HEK293 (cell line): ENCODE results near the gene CAVIN3.

Experiments
- CTCF ChIA-PET: fragments of 350-600 bp; formaldehyde crosslinking; extraction: SDS; loops from one replicate; lab custom pipeline; 2021; ENCODE audit warnings: antibody characterized with exemption; lab: Yijun Ruan, JAX
- POLR2A ChIA-PET: fragments of 300-600 bp; formaldehyde crosslinking; extraction: SDS; loops from one replicate; lab custom pipeline; 2020; ENCODE audit warnings: antibody characterized with exemption, inconsistent platforms; lab: Yijun Ruan, JAX
- H3K27ac ChIP-seq: fragments of 200-500 bp; sonication (Bioruptor generic); 2 replicates; pipeline ENCODE4 v1.5.1; 2014; ENCODE audit warnings: low read depth, low read length, control low read depth, inconsistent platforms; ENCODE audit errors: extremely low read depth
- H3K36me3 ChIP-seq, 2 experiments: fragments of 200-500 bp in 1 of 2; sonication (Bioruptor generic) in 1 of 2; 1 replicate in 1 of 2; 2 replicates in 1 of 2; pipeline ENCODE4 v1.5.1; 2014 to 2017; ENCODE audit warnings: inconsistent platforms in 2 of 2, low read length in 2 of 2; ENCODE audit not compliant: control insufficient read depth in 2 of 2, insufficient read depth in 1 of 2
- H3K4me1 ChIP-seq: fragments of 200-500 bp; sonication (Bioruptor generic); 2 replicates; pipeline ENCODE4 v1.5.1; 2014; ENCODE audit warnings: mild to moderate bottlenecking, low read length, inconsistent platforms; ENCODE audit not compliant: control insufficient read depth, insufficient read depth
- H3K4me3 ChIP-seq: 2 replicates; pipeline ENCODE4 v1.5.1; 2011; ENCODE audit warnings: low read depth, mild to moderate bottlenecking, control low read depth, low read length, moderate library complexity
- H3K9me3 ChIP-seq: fragments of 200-500 bp; sonication (Bioruptor generic); 2 replicates; pipeline ENCODE4 v1.5.1; 2014; ENCODE audit warnings: low read depth, low read length, inconsistent platforms; ENCODE audit not compliant: control insufficient read depth, insufficient read depth
- BCL6B ChIP-seq: fragments of 450-650 bp; formaldehyde crosslinking; IDR thresholded peaks from 2 replicates; pipeline ENCODE4 v1.5.1; 2017; ENCODE audit warnings: missing biosample characterization, missing genetic modification characterization
- CTCF ChIP-seq: fragments of 450-650 bp; formaldehyde crosslinking; IDR thresholded peaks from 2 replicates; pipeline ENCODE4 v1.5.1; 2016; ENCODE audit warnings: missing biosample characterization, missing genetic modification characterization
- GLIS1 ChIP-seq: fragments of 450-650 bp; formaldehyde crosslinking; IDR thresholded peaks from 2 replicates; pipeline ENCODE4 v1.5.1; 2016; ENCODE audit warnings: missing biosample characterization, missing genetic modification characterization
- GLIS2 ChIP-seq: fragments of 450-650 bp; formaldehyde crosslinking; IDR thresholded peaks from 2 replicates; pipeline ENCODE4 v1.5.1; 2016; ENCODE audit warnings: missing biosample characterization, missing genetic modification characterization
- PBX3 ChIP-seq: sonication (generic); formaldehyde crosslinking; IDR thresholded peaks from 2 replicates; pipeline ENCODE4 v1.8.1; 2022; ENCODE audit warnings: mild to moderate bottlenecking, moderate library complexity, missing genetic modification reagents
- ZEB2 ChIP-seq: fragments of 450-650 bp; formaldehyde crosslinking; IDR thresholded peaks from 2 replicates; pipeline ENCODE4 v1.5.1; 2016; ENCODE audit warnings: missing biosample characterization, missing genetic modification characterization
- ZFP41 ChIP-seq: fragments of 450-650 bp; formaldehyde crosslinking; IDR thresholded peaks from 2 replicates; pipeline ENCODE4 v1.5.1; 2016; ENCODE audit warnings: missing biosample characterization, missing genetic modification characterization, borderline replicate concordance
- ZNF112 ChIP-seq: fragments of 450-650 bp; formaldehyde crosslinking; IDR thresholded peaks from 2 replicates; pipeline ENCODE4 v1.5.0; 2017; ENCODE audit warnings: missing biosample characterization, missing genetic modification characterization
- ZNF169 ChIP-seq: fragments of 450-650 bp; formaldehyde crosslinking; IDR thresholded peaks from 2 replicates; pipeline ENCODE4 v1.5.1; 2016; ENCODE audit warnings: missing biosample characterization, missing genetic modification characterization
- ZNF24 ChIP-seq: fragments of 450-650 bp; formaldehyde crosslinking; IDR thresholded peaks from 2 replicates; pipeline ENCODE4 v1.5.1; 2016; ENCODE audit warnings: missing biosample characterization, missing genetic modification characterization
- ZNF324 ChIP-seq: fragments of 450-650 bp; formaldehyde crosslinking; IDR thresholded peaks from 2 replicates; pipeline ENCODE4 v1.5.1; 2016; ENCODE audit warnings: missing biosample characterization, missing genetic modification characterization
- ZNF391 ChIP-seq: fragments of 450-650 bp; formaldehyde crosslinking; IDR thresholded peaks from 2 replicates; pipeline ENCODE4 v1.5.1; 2016; ENCODE audit warnings: low read depth, missing biosample characterization, missing genetic modification characterization, borderline replicate concordance
- ZNF423 ChIP-seq: fragments of 450-650 bp; formaldehyde crosslinking; IDR thresholded peaks from 2 replicates; pipeline ENCODE4 v1.5.1; 2016; ENCODE audit warnings: missing biosample characterization, missing genetic modification characterization
- ZNF488 ChIP-seq: fragments of 450-650 bp; formaldehyde crosslinking; IDR thresholded peaks from 2 replicates; pipeline ENCODE4 v1.5.1; 2016; ENCODE audit warnings: missing biosample characterization, missing genetic modification characterization
- ZNF513 ChIP-seq: fragments of 450-650 bp; IDR thresholded peaks from 2 replicates; pipeline ENCODE4 v1.5.1; 2018; ENCODE audit warnings: missing biosample characterization, missing genetic modification characterization
- ZNF585B ChIP-seq: fragments of 450-650 bp; formaldehyde crosslinking; IDR thresholded peaks from 2 replicates; pipeline ENCODE4 v1.5.1; 2016; ENCODE audit warnings: missing biosample characterization, missing genetic modification characterization
- ZNF654 ChIP-seq: fragments of 450-650 bp; formaldehyde crosslinking; IDR thresholded peaks from 2 replicates; pipeline ENCODE4 v1.5.1; 2016; ENCODE audit warnings: low read depth, missing biosample characterization, missing genetic modification characterization
- ZNF704 ChIP-seq: fragments of 450-650 bp; formaldehyde crosslinking; IDR thresholded peaks from 2 replicates; pipeline ENCODE4 v1.5.1; 2016; ENCODE audit warnings: missing biosample characterization, missing genetic modification characterization
- ZNF843 ChIP-seq: fragments of 450-650 bp; formaldehyde crosslinking; IDR thresholded peaks from 2 replicates; pipeline ENCODE4 v1.5.1; 2016; ENCODE audit warnings: missing biosample characterization, missing genetic modification characterization

The CAVIN3 gene

GRCh38 chr11:6356503-6357055, 36.3 kb upstream of the CAVIN3 start:
- Histone ChIP-seq H3K27ac (no peak overlapping the region), H3K4me1 (no peaks in the 10 kb centered on the region), H3K4me3 (no peak overlapping the region), H3K9me3 (no peaks in the 10 kb centered on the region), H3K36me3 (no peaks in the 10 kb centered on the region)
- ChIA-PET CTCF (interaction anchor here (0.6 to 6.2 kb wide), 11 partner anchors 22 to 399 kb away, joined by 3 to 69 read pairs (median 4); no protein-coding TSS in a partner anchor), POLR2A (no interaction called here)
- no peak for TF ChIP-seq ZNF488 (tag by site-specific recombination)
- no peak for TF ChIP-seq ZNF654 (tag by site-specific recombination)
- no peak for TF ChIP-seq ZFP41
- no peak for TF ChIP-seq ZNF324
- no peak for TF ChIP-seq ZNF585B
- no peak for TF ChIP-seq ZNF423 (tag by site-specific recombination)
- no peak for TF ChIP-seq ZNF843
- TF ChIP-seq ZNF112, result no peak
- TF ChIP-seq PBX3, result no peak
- TF ChIP-seq ZNF513, result no peak

GRCh38 chr11:6354651-6355485, 34.6 kb upstream of the CAVIN3 start:
- ChIA-PET CTCF (interaction anchor here (0.6 to 9.4 kb wide), 25 partner anchors 7 to 595 kb away, joined by 3 to 101 read pairs (median 4); no protein-coding TSS in a partner anchor), POLR2A (interaction anchor here (0.5 to 0.7 kb wide), 2 partner anchors 26 to 96 kb away, joined by 3 to 4 read pairs; no protein-coding TSS in a partner anchor)
- 0 out of 2 replicates have a peak, but pooled peaks have one; percentile 29 for TF ChIP-seq ZNF24 (tag by site-specific recombination)
- TF ChIP-seq GLIS1, result no peak
- no peak overlapping the region for H3K4me3 ChIP-seq
- H3K36me3 ChIP-seq, result no peaks in the 10 kb centered on the region
- H3K27ac ChIP-seq, result no peak overlapping the region
- H3K4me1 ChIP-seq, result no peaks in the 10 kb centered on the region
- no peaks in the 10 kb centered on the region for H3K9me3 ChIP-seq

- Histone ChIP-seq H3K9me3 (no peaks in the 10 kb centered on the region), H3K4me1 (no peaks in the 10 kb centered on the region), H3K4me3 (no peak overlapping the region), H3K27ac (no peak overlapping the region), H3K36me3 (no peaks in the 10 kb centered on the region)
- POLR2A ChIA-PET, result no interaction called here
- CTCF ChIA-PET, result interaction anchor here (0.6 to 9.4 kb wide), 52 partner anchors 9 to 1800 kb away, joined by 3 to 101 read pairs (median 4); partner anchors contain the start of genes CCKBR and OR56B4
- peak; percentile 90 for TF ChIP-seq ZNF654 (tag by site-specific recombination)
- TF ChIP-seq ZNF704 (tag by site-specific recombination), result no peak
- no peak for TF ChIP-seq BCL6B (tag by site-specific recombination)
- no peak for TF ChIP-seq GLIS2 (tag by site-specific recombination)
- TF ChIP-seq ZNF513, result peak; percentile 87
- TF ChIP-seq ZNF391 (tag by site-specific recombination), result no peak
- TF ChIP-seq ZNF24 (tag by site-specific recombination), result no peak
- no peak for TF ChIP-seq ZNF112
- TF ChIP-seq CTCF (tag by site-specific recombination), result peak; percentile 86
- TF ChIP-seq ZNF169 (tag by site-specific recombination), result no peak
- 0 out of 2 replicates have a peak, but pooled peaks have one; percentile 25 for TF ChIP-seq ZEB2 (tag by site-specific recombination)
Observed at GRCh38 chr11:6353367-6353987, 33.2 kb upstream of the CAVIN3 start.
